Subcutaneous adipose tissue (tissue), 4 donors: ENCODE measurements around the gene ERC1. TPM values are rescaled to one million over a fixed set of nuclear protein-coding genes. Genes with fewer than 3 reads are reported as not detected.

Source experiments
- CTCF ChIP-seq: fragments of 450-650 bp; IDR thresholded peaks from one replicate; pipeline ENCODE4 v1.5.1; 2016; ENCODE audit warnings: low read depth, mild to moderate bottlenecking, control low read depth, antibody characterized with exemption, moderate library complexity
- total RNA-seq, 4 donors: library from RNA; depleted of rRNA; stranded (reverse); fragments of >200 nt; gene quantifications; one replicate each; pipeline ENCODE4 v1.1.0, GENCODE V29; 2016

Gene ERC1
- total RNA-seq, 4 donors from 2014 or later, result 40.3 to 71.8 (median 62.3) TPM

GRCh38 chr12:1297206-1297605 lies 306.2 kb downstream of the ERC1 start:
- TF ChIP-seq CTCF, result no peak

- TF ChIP-seq CTCF, result no peak
Measured at GRCh38 chr12:1297639-1298175, 306.7 kb downstream of the ERC1 start.

- TF ChIP-seq CTCF, result no peak
Measured at GRCh38 chr12:1300460-1300859, 309.4 kb downstream of the ERC1 start.

- TF ChIP-seq CTCF, result no peak
Measured at GRCh38 chr12:1302201-1302870, 311.3 kb downstream of the ERC1 start.

- TF ChIP-seq CTCF, result no peak
Measured at GRCh38 chr12:1305063-1305434, 314.0 kb downstream of the ERC1 start.

- no peak for TF ChIP-seq CTCF
Measured at GRCh38 chr12:1305791-1306500, 314.9 kb downstream of the ERC1 start.

- no peak for TF ChIP-seq CTCF
Measured at GRCh38 chr12:1306817-1307216, 315.8 kb downstream of the ERC1 start.
